HK-2 (cell line): Measurements from ENCODE around the gene ALG13.
"Not testable (repeated sequence)": the region's sequence is repeated elsewhere in the genome, so short reads cannot be mapped to it uniquely, and the experiment has no call there.

Experiments
- DNase-seq: peaks from one replicate; pipeline ENCODE4 v3.0.0-alpha.2; 2018; ENCODE audit not compliant: unreplicated experiment

Gene ALG13

DNA sequence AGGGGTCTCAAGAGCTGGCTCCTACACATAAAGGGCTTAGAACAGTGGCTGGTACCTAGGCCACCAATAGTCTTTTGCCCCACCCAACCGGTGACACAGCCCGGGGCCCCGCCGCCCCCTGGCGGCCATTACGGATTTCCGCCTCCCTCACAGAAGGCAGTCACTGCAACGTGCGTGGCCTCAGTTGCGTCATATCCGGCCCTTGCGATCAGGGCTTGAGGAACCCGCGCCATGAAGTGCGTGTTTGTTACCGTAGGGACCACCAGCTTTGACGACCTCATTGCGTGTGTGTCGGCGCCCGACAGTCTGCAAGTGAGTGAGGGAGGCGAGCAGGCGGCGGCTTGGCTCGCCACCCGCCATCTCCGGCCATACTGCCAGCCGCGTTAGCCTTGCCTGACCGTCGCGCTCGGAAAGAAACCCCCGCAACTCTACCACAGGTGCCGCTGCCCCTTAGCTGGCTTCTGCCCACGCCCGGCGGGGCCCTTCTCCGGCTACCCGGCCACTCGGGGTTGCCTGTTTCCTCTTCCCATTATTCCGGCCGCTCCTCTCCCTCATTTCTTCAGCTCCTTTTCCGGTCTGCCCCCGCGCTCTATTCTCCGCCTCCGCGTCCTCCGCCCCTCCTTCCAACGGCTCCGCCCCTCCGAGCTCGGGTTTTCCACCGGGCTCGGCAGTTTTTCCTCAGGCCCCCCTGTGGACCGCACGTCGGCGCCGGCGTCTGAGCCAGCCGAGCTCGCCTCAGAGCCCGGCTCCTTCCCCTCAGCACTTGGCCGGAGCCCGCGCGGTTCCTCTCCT is at the start of gene ALG13:
Gene ALG13, plus strand, starts transcription at position 183 of the 792 bp plus-strand sequence. Its CDS starts 49 bp downstream, at position 232.
- peak; percentile 89 for DNase-seq

DNA sequence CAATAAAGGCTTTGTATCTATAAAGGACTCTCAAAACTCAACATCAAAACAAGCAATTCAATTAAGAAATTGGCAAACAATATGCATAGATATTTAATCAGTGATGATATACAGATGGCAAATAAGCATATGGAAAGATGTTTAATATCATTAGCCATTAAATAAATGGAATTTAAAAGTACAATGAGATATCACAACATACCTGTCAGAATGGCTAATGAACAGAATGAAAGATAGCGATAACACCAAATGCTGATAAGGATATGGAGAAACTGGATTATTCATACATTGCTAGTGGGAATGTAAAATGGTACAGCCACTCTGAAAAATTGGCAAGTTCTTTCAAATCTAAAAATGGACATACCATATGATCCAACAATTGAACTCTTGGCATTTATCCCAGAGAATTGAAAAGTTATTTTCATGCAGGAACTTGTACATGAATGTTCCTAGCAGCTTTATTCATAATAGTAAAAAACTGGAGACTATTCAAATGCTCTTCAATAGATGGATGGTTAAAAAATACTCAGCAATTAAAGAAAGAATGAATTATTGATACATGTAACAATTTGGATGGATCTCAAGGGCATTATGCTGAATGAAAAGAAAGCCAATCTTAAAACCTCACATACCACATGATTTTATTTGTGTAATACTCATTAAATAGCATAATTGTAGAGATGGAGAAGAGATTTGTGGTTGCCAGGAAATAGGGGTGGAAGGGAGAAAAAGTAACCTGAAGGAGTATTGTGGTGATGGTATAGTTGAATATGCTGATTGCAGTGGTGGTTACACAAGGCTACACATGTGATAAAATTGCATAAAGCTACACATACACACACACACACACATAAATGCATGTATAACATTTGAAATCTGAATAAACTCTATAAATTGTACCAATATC is 45.9 kb upstream of the ALG13 start:
- no peak for DNase-seq

DNA sequence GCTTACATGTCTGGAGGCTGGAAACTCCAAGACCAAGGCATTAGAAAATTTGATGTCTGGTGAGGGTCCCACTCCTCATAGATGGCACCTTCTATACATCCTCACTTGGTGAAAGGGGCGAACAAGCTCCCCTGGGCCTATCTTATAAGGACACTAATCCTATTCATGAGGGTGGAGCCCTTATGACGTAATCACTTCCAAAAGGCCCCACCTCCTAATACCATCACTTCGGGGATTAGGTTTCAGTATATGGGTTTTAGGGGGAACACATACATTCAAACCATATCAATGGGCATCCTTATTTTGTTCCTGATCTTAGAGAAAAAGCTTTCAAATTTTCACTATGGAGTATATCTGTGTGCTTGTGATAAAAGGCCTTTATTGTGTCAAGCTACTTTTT is 39.0 kb upstream of the ALG13 start:
- DNase-seq, result no peak

DNA sequence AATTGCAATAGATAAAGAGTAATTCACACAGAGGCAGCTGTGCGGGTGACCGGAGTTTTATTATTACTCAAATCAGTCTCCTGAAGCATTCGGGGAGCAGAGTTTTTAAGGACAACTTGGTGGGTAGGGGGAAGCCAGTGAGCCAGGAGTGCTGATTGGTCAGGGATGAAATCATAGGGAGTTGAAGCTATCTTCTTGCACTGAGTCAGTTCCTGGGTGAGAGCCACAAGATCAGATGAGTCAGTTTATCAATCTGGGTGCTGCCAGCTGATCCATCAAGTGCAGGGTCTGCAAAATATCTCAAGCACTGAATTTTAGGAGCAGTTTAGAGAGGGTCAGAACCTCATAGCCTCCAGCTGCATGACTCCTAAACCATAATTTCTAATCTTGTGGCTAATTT is 35.8 kb upstream of the ALG13 start:
- DNase-seq, result not testable (repeated sequence)

DNA sequence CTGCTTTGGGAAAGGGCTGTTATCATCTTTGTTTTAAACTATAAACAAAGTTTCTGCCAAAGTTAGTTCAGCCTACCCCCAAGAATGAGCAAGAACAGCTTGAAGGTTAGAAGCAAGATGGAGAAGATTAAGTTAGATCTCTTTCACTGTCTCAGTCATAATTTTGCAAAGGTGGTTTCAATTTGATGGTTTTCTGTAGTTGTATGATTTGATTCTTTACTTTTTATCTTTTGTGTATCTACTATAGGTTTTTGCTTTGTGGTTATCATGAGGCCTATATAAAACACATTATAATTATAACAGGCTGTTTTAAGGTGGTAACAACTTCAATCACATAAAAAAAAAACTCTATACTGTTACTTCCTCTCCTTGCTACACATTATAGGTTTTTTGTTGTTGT is 35.4 kb upstream of the ALG13 start:
- no peak for DNase-seq

DNA sequence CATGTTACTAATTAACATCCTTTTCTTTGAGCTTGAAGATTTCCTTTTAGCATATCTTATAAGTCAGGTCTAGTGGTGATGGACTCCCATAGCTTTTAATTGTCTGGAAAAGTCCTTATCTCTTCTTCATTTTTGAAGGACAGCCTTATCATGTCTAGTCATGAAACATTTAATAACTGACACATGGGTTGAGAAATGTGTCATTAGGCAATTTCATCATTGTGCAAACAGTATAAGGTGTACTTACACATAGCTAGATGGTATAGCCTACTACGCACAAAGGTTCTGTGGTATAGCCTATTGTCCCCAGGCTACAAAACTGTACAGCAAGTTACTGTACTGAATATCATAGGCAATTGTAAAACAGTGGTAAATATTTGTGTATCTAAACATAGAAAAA is 34.5 kb upstream of the ALG13 start:
- no peak for DNase-seq

DNA sequence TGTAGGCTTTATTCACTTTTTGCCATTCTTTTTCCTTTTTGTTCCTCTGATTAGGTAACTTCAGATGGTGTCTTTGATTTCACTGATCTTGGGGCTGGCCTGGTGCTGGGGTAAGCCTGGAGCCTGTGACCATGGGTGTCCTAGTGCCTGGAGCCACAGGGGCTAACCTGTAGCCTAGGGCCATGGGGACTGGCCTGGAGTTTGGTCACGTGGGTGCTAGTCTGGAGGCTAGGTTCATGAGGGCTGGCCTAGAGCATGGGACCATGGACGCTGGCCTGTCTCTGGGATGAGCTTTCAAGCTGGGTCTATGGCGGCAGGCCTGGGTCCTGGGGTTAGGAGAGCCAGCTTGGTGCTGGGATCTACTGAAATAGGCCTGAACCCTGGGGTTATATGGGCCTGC is 32.2 kb upstream of the ALG13 start:
- no peak for DNase-seq

DNA sequence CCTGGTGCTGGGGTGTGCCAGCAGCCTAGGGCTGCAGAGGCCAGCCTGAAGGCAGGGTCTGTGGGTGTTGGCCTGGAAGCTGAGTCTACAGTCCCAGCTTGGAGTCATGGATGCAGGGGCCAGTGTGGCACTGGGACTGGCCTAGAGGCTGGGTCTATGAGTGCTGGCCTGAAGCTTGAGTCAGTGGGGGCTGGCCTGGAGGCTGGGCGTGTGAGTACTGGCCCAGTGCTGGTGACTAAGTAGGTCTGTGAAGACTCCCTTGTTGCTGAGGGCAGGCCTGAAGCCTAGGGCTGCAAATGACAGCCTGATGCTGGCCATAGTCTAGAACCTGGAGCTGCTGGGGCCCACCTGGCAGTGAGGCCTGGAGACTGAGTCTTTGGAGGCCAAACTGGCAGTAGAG is 31.3 kb upstream of the ALG13 start:
- no peak for DNase-seq

DNA sequence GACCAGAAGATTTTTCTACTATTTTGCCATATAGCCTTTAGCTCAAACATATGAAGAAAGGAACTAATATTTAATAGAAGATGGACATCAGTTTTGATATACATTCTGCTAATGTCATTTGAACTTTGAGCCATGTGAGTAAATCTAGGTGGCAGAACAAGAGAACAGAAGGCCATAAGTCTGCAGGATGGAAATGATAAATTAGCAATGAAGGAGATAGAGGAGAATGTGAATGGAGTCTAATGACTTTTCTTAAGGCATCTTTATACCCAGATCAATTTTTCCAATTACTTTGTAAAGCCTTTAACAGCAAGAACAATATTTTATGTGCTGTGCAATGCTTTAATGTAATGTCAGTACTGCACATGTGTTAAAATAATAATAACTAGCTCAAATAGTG is 30.1 kb upstream of the ALG13 start:
- no peak for DNase-seq

DNA sequence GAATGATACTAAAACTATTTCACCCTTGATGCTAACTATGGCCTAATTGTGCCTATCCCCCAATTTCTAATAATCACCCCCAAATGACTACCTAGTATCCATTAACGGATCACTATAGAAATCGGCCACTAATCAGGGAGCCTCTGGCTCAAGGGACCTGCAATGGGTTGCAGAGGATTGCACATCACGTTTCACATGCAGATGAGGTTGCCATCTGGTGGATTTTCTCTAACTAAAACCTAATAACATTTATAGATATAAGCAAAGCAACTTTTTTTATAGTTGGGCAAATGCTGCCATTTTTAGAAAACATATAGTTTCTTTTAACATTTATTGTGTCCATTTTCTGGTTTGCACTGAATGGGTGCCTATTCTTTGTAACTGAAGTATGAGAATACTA is 28.3 kb upstream of the ALG13 start:
- DNase-seq, result no peak

DNA sequence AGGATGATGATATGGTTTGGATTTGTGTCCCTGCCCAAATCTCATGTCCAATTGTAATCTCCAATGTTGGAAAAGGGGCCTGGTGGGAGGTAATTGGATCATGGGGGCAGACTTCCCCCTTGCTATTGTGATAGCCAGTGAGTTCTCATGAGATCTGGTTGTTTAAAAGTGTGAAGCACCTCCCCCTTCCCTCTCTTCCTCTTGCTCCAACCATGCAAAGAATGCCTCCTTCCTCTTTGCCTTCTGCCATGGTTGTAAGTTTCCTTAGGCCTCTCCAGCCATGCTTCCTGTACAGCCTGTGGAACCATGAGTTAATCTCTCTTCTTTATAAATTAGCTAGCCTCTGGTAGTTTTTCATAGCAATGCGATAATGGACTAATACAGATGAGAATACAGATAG is 19.7 kb upstream of the ALG13 start:
- DNase-seq, result no peak

DNA sequence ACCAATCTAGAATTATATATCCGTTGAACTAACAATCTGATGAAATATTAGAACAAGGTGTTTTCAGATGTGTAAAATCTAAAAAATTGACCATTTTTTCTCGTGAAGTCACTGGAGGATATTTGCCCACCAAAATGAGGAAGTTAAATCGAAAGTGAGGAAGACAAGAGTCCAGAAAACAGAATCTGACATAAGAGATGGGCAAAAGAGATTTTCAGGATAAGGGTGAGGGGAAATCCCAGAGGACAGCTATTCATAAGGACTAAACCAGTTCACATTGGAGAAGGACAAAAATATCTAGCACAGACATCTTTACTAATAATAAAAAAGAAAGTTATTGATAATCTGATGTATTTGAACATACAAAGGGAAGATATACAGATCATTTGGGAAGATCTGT is 18.7 kb upstream of the ALG13 start:
- DNase-seq, result no peak

DNA sequence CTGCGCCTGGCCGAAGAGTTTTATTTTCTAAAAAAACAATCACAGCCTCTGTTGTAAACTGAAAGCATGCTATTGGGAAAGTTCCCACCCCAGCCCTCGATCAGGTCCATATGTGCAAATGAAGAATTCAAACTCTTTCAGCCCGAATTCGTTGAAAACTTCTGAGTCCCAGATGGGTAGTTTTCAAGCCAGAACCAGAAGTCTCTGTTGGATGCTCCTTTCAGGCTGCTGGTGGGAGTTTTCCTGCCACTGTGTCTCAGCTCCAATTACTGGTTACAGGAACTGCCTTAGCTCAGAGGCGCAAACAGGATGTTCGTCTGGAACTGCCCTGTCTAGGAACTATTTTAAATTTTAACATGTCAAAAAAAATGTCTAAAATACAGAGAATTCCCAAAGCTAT is 9.3 kb upstream of the ALG13 start:
- no peak for DNase-seq

DNA sequence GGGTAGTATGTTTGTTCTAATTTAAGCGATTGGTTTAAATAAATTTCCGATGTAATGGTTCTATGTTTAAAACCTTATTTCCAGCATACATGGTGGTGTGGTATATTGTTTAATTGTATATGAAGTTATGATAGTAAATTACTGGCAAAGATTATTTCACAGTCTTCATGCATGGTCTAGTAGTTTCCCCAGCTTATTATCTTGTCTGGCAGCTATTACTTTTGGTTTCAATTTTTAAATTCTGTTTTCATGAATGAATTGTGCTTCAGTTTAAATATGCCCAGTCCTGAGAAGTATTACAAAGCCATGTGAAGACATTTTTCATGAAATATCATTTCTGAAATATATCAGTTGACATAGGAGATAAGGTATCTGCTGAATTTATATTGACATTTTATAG is 6.3 kb downstream of the ALG13 start:
- no peak for DNase-seq

DNA sequence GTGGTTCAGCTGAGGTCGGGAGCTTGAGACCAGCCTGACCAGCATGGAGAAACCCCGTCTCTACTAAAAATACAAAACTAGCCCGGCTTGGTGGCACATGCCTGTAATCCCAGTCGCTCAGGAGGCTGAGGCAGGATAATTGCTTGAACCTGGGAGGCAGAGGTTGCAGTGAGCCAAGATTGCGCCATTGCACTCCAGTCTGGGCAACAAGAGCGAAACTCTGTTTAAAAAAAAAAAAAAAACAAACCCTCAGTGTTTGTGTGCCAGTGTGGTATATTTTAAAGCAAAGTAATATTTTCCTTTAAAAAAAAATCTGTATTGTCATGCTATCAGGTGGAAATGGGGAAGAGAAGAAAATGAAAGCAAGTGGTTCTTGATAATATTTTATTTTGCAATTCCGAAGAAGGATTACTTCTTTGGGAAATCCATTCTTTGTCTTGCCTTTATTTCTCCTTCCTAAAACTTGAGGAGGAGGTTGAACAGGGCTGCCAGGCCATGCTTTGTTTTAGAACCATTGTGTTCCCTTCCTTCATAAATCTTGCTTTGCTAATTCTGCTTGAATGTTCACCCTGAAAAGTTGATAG is 14.4 kb downstream of the ALG13 start:
- no peak for DNase-seq

DNA sequence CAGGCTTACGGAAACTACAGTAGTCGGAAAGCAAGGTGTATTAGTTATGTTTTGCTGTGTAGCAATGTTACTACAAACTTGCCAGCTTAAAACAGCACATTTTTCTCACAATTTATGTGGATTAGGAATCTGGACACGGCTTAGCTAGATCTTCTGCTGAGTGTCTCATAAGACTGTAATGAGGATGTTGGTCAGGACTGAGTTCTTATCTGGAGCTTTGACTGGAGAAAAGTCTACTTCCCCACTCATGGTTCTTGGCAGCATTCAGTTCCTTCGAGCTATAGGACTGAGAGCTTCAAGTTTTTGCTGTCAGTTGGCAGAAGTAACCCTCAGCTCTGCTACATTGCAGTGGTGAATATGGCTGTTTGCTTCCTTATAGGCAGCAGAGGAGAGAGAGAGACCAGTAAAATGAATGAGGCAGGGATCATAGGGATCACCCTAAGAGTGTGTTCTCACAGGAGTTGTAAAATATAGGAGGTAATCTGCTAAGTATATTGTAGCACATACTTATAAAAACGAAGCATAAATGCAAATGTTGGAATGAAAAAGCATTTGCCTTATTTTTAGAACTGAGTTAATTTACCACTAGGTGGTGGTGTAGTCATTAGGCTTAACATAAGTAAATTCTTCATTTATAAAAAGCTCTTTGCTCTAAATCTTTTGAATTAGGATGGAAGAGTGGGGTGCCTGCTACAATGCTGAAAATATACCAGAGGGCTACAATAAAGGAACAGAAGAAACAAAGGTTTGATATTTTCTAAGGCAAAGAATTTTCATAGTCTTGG is 38.6 kb downstream of the ALG13 start:
- no peak for DNase-seq

DNA sequence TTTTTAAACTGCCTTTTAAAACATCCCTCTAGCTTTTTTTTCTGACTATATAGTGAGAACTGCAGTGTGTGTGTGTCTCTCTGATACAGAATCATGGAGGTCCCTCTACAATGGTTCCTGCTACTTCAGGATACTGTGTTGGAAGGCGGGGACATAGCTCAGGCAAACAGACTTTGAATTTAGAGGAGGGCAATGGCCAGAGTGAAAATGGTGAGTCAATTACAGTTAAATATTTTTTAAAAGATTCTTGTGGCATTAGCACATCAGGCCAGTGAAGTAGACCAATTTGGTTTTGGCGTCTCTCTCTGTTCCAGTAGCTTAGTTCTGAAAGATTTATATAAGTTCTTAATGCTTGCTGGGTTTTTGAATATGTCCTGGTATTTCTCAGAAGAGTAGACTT is 47.1 kb downstream of the ALG13 start:
- DNase-seq, result peak; percentile 21

DNA sequence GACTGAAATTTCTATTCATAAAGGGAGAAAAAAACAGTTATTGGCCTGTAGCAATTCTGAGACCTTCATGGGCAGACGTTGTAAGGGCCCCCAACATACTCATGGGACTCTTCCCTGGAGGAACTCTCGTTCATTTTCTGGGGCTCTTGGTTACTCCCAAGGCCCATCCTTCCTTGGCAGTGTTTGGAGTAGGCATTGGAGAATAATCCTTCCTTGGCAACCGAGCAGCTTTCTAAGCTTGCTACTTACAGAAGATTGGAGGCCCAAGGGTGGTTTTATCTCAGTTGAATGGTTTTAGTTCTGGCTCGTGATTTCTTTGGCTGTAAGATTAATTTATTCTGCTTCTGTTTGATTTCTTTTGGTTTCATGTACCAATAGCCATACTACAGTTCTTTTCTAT is 50.4 kb downstream of the ALG13 start:
- DNase-seq, result no peak

DNA sequence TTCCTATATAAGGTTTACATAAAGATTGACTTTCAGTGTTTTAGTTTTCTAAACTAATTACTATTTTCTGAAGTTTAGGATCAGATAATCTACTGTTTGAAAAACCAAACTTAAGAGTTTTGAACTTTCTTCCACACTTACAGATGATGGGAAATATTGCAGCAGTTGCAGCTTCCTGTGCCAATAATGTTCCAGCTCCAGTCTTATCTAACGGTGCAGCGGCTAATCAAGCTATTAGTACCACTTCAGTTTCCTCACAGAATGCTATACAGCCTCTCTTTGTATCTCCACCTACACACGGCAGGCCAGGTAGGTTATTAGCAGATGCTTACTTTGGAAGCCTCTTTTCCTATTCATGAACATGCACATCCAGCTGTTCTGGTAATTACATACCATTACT is 55.6 kb downstream of the ALG13 start:
- DNase-seq, result no peak

DNA sequence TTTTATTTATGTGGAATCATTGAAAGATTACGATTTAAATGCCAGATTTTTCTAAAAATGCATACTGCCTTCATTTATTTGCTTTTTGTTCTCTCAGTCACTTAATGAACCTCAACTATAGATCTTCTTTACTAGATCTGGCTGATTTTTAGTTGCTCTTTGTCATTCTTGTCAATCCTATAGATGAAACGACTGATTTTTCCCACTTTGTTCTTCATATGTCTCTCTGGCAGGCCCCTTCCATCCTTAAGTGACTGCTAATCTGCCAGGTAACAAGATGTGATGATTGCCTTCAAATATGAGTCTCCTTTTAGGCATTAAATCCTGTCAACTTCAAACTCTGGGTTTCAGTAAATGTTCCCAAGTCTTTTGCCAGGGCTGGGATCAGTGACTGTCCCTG is 61.0 kb downstream of the ALG13 start:
- no peak for DNase-seq

DNA sequence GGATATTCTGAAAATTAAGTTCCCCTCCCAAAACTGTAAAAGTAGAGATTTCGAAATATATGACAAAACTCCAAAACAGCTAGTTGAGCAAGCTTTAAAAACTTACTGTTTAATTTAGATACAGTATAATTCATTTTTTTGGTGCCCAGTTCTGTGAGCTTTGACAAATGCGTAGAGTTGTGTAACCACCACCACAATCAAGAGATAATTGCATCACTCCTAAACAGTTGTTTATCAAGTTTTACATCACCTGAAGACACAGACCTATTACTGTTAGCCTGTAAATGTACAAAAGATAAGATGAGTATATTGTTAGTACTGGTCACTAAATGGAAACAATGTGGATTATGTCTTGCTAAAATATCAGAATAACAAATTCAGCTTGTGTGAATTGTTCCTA is 62.3 kb downstream of the ALG13 start:
- DNase-seq, result no peak

DNA sequence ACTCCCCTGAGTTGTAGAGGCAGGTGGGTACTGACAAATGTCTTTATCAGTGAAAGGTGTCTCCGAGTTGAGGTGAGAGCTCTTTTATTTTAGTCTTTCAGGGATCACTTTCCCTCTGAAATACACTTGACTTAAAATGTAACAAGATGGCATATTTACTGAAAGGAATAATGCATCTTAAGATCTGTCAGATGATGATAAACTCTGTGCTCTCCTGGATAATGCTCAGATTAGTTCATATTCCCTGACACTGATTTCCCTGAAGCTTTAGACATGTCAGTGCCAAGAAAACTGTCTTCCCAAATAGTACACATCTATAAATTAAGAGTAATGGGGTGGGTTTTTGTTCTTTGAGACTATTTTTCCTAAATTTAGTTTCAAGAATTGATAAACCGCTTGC is 75.5 kb downstream of the ALG13 start:
- DNase-seq, result no peak
